MCF 10A (cell line): ENCODE measurements around the gene C7orf57. TPM values are rescaled to one million over a fixed set of nuclear protein-coding genes. Genes with fewer than 3 reads are reported as not detected.
"Not testable (repeated sequence)": the region's sequence is repeated elsewhere in the genome, so short reads cannot be mapped to it uniquely, and the experiment has no call there.

ENCODE experiments used
- BruUV-seq: library from RNA; stranded (reverse); fragments of 400-500 nt; replicated peaks from 2 replicates; lab custom pipeline; 2021; lab: Mats Ljungman, UMichigan
- CTCF ChIA-PET: fragments of 300-600 bp; sonication (Branson Sonifier 250); formaldehyde crosslinking; extraction: SDS; loops from one replicate; lab custom pipeline; 2021; ENCODE audit warnings: antibody characterized with exemption, inconsistent platforms; lab: Yijun Ruan, JAX
- POLR2A ChIA-PET: fragments of 300-600, 350-650 bp; sonication (Branson Sonifier 250); formaldehyde crosslinking; extraction: SDS; loops from one replicate; lab custom pipeline; 2020; ENCODE audit warnings: antibody characterized with exemption, inconsistent platforms; lab: Yijun Ruan, JAX
- DNase-seq: peaks from one replicate; pipeline ENCODE4 v3.0.0-alpha.2; 2018; ENCODE audit not compliant: unreplicated experiment
- H3K27ac Mint-ChIP-seq: one replicate; pipeline ENCODE4 v1.8.0; 2022; ENCODE audit warnings: mild to moderate bottlenecking, low read depth, mixed read lengths; ENCODE audit not compliant: unreplicated experiment
- H3K27me3 Mint-ChIP-seq: one replicate; pipeline ENCODE4 v1.8.0; 2022; ENCODE audit warnings: mixed read lengths; ENCODE audit not compliant: insufficient read depth, unreplicated experiment
- H3K36me3 Mint-ChIP-seq: one replicate; pipeline ENCODE4 v1.8.0; 2022; ENCODE audit warnings: mild to moderate bottlenecking, moderate library complexity, mixed read lengths; ENCODE audit not compliant: insufficient read depth, unreplicated experiment
- H3K4me1 Mint-ChIP-seq: one replicate; pipeline ENCODE4 v1.8.0; 2022; ENCODE audit warnings: mixed read lengths; ENCODE audit not compliant: insufficient read depth, unreplicated experiment
- H3K4me3 Mint-ChIP-seq: one replicate; pipeline ENCODE4 v1.8.0; 2022; ENCODE audit warnings: mild to moderate bottlenecking, moderate library complexity, mixed read lengths; ENCODE audit not compliant: unreplicated experiment
- H3K9me3 Mint-ChIP-seq: one replicate; pipeline ENCODE4 v1.8.0; 2022; ENCODE audit warnings: mixed read lengths; ENCODE audit not compliant: unreplicated experiment
- intact Hi-C: fragments of 100-400 bp; cut with micrococcal nuclease; formaldehyde crosslinking; loops from 2 replicates; pipeline ENCODE4 v1.14.1; 2022
- total RNA-seq: library from RNA; stranded (reverse); gene quantifications from 2 replicates; pipeline ENCODE4 v1.2.3, GENCODE V29; 2022
- TF ChIP-seq, protein P1 (sequence below): fragments of 200-600 bp; IDR thresholded peaks from one replicate; pipeline ENCODE4 v1.8.0; 2022; ENCODE audit warnings: antibody characterized with exemption, mild to moderate bottlenecking; ENCODE audit not compliant: unreplicated experiment

C7orf57 gene
- total RNA-seq, 1 experiment from 2014 or later: 0.37 TPM

DNA sequence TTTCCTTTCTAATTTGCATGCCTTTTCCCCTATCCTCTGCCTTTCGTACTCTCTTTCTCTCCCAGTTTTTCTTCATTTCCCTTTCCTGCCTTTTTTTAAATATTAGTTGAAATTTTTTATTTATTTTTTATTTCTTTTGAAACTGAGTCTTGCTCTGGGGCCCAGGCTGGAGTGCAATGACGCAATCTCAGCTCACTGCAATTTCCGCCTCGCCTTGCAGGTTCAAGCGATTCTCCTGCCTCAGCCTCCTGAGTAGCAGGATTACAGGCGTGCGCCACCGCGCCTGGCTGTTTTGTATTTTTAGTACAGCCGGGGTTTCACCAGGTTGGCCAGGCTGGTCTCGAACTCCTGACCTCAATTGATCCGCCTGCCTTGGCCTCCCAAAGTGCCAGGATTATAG is 35.9 kb upstream of the C7orf57 start:
- TF ChIP-seq, protein P1, sequence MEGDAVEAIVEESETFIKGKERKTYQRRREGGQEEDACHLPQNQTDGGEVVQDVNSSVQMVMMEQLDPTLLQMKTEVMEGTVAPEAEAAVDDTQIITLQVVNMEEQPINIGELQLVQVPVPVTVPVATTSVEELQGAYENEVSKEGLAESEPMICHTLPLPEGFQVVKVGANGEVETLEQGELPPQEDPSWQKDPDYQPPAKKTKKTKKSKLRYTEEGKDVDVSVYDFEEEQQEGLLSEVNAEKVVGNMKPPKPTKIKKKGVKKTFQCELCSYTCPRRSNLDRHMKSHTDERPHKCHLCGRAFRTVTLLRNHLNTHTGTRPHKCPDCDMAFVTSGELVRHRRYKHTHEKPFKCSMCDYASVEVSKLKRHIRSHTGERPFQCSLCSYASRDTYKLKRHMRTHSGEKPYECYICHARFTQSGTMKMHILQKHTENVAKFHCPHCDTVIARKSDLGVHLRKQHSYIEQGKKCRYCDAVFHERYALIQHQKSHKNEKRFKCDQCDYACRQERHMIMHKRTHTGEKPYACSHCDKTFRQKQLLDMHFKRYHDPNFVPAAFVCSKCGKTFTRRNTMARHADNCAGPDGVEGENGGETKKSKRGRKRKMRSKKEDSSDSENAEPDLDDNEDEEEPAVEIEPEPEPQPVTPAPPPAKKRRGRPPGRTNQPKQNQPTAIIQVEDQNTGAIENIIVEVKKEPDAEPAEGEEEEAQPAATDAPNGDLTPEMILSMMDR: no peak
- Mint-ChIP-seq H3K36me3 (no peaks in the 10 kb centered on the region), H3K4me1 (peaks cover 10% of the 10 kb centered on the region), H3K4me3 (no peak overlapping the region), H3K27me3 (no peaks in the 10 kb centered on the region), H3K9me3 (peaks cover 5% of the 10 kb centered on the region), H3K27ac (no peak overlapping the region)
- ChIA-PET CTCF (interaction anchor here (0.8 to 1.8 kb wide), 5 partner anchors 11 to 263 kb away, joined by 3 to 12 read pairs (median 7); no protein-coding TSS in a partner anchor), POLR2A (interaction anchor here (1.4 kb wide), 1 partner anchor 85 kb away, joined by 4 read pairs; no protein-coding TSS in a partner anchor)
- BruUV-seq: no TSS peak
- intact Hi-C loops: no loop called here
- DNase-seq: no peak

DNA sequence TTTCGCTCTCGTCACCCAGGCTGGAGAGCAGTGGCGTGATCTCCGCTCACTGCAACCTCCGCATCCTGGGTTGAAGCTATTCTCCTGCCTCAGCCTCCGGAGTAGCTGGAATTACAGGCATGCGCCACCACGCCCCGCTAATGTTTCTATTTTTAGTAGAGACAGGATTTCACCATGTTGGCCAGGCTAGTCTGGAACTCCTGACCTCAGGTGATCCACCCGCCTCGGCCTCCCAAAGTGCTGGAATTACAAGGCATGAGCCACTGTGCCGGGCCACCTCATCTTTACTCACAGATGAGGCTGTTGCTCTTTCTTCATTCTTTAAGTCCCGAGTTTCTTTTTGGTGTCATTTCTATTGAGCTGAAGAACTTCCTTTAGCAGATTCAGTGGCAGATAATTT is 35.2 kb upstream of the C7orf57 start:
- POLR2A ChIA-PET: interaction anchor here (1.4 kb wide), 1 partner anchor 85 kb away, joined by 4 read pairs; no protein-coding TSS in a partner anchor
- intact Hi-C loops, BruUV-seq, H3K27me3 Mint-ChIP-seq, H3K9me3 Mint-ChIP-seq, H3K36me3 Mint-ChIP-seq, H3K4me3 Mint-ChIP-seq: not testable (repeated sequence)
- peak; percentile 35 for DNase-seq
- H3K27ac Mint-ChIP-seq: peak overlapping the region; percentile 7
- CTCF ChIA-PET: interaction anchor here (0.7 to 1.8 kb wide), 7 partner anchors 9 to 504 kb away, joined by 3 to 12 read pairs (median 3); no protein-coding TSS in a partner anchor
- H3K4me1 Mint-ChIP-seq: peaks cover 10% of the 10 kb centered on the region

DNA sequence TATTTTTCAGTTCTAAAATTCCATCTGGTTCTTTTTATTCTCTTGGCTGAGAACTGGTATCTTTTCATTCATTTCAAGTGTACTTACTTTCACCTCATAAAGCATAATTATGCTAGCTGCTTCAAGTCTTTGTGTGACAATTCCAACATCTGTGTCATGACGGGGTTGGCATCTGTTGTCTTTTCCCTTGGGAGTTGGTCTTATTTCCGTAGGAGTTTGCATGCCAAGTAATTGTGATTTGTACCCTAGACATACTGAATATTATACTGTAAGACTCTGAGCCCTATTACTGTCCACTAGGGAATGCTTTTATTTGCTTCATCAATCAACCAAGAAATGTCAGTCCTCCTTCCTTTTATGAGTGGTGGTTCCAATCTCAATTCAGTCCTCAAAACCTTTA is 31.3 kb upstream of the C7orf57 start:
- ChIA-PET CTCF (interaction anchor here (0.7 to 2.2 kb wide), 3 partner anchors 11 to 117 kb away, joined by 3 to 6 read pairs (median 4); no protein-coding TSS in a partner anchor), POLR2A (no interaction called here)
- H3K9me3 Mint-ChIP-seq: no peaks in the 10 kb centered on the region
- TF ChIP-seq, protein P1: no peak
- intact Hi-C loops: no loop called here
- H3K27me3 Mint-ChIP-seq: no peaks in the 10 kb centered on the region
- no peaks in the 10 kb centered on the region for H3K36me3 Mint-ChIP-seq
- H3K4me3 Mint-ChIP-seq: no peak overlapping the region
- no TSS peak for BruUV-seq
- peaks cover 10% of the 10 kb centered on the region for H3K4me1 Mint-ChIP-seq
- DNase-seq: no peak
- no peak overlapping the region for H3K27ac Mint-ChIP-seq

DNA sequence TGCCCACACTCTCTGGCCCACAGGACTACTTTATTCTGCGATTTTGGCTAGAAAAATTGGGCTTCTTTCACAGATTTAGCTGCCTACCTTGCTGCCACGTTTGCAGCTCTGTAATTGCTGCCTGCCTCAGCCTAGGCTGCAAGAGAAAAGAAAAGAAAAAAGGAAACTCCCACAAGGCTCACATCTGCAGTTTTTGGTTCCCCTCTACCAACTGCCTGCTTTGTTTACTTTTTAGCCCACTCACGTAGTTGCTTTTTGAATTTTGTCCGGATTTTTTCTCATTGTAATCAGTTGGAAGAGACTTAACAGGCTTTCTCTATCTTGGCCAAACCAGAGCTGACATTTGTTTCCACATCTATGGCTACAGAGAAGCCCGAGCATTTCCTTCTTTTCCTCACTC is 30.7 kb upstream of the C7orf57 start:
- intact Hi-C loops: no loop called here
- no peak for DNase-seq
- no peak overlapping the region for H3K4me3 Mint-ChIP-seq
- H3K27me3 Mint-ChIP-seq: no peaks in the 10 kb centered on the region
- no peaks in the 10 kb centered on the region for H3K9me3 Mint-ChIP-seq
- ChIA-PET POLR2A (no interaction called here), CTCF (interaction anchor here (0.6 to 2.2 kb wide), 3 partner anchors 28 to 117 kb away, joined by 3 to 6 read pairs (median 4); no protein-coding TSS in a partner anchor)
- peaks cover 10% of the 10 kb centered on the region for H3K4me1 Mint-ChIP-seq
- H3K36me3 Mint-ChIP-seq: no peaks in the 10 kb centered on the region
- no TSS peak for BruUV-seq
- TF ChIP-seq, protein P1: no peak
- no peak overlapping the region for H3K27ac Mint-ChIP-seq
